Measurements from ENCODE around the gene KNSTRN. TPM values are rescaled to one million over a fixed set of nuclear protein-coding genes. Genes with fewer than 3 reads are reported as not detected.

The KNSTRN gene
- total and polyA plus RNA-seq, 2 of the 4 experiments (the other 2 are of a cell fraction) = 33.1 to 73.5 TPM

GRCh38 chr15:40421246-40422157, 39.0 kb downstream of the KNSTRN start:
- H2AFZ ChIP-seq (replicated peaks; ENCODE audit: low read length, poor library complexity) = peak overlapping the region; percentile 88
- H4K8ac ChIP-seq (ENCODE audit: low read depth in 2 of 2, low read length in 2 of 2) = no peak overlapping the region; a peak in 1 of 4 replicates
- no peaks in the 10 kb centered on the region for H3K9me3 ChIP-seq (ENCODE audit: control insufficient read depth, insufficient read depth, low read length)
- no peak overlapping the region for H3K4me3 ChIP-seq (ENCODE audit: insufficient read depth, low read depth, low read length)
- 0 out of 2 replicates have a peak overlapping the region, but pooled peaks have one; percentile 20 for H2AK5ac ChIP-seq (ENCODE audit: low read depth, low read length)
- H3K18ac ChIP-seq (ENCODE audit: low read depth, low read length) = no peak overlapping the region
- no peaks in the 10 kb centered on the region for H3K4me1 ChIP-seq (ENCODE audit: control insufficient read depth, insufficient read depth, low read length)
- no peak overlapping the region for H3K27ac ChIP-seq (ENCODE audit: insufficient read depth, low read length)
- H3K23ac ChIP-seq (ENCODE audit: low read depth, low read length) = no peak overlapping the region
- DNase-seq (peak; percentile 52), ATAC-seq (ENCODE audit: low read depth) (peak; percentile 99)
- ChIA-PET CTCF (interaction anchor here (0.7 to 1.6 kb wide), 3 partner anchors 16 to 93 kb away, joined by 4 to 5 read pairs (median 5); partner anchors contain the start of gene IVD), POLR2A (ENCODE audit: unreplicated experiment) (interaction anchor here (0.6 kb wide), 1 partner anchor 1759 kb away, joined by 20 read pairs; no protein-coding TSS in a partner anchor)
- dilution Hi-C loops (cut with HindIII; ENCODE audit: low sequenced_read_pairs, unreplicated experiment) (no loop called here), in situ Hi-C loops (cut with MboI; ENCODE audit: low sequenced_read_pairs) (loop anchor here (5.0 to 10.0 kb wide), 3 partner anchors 99 to 377 kb away; partner anchors contain the start of gene INAFM2), intact Hi-C loops (cut with micrococcal nuclease) (loop anchor here (1.0 kb wide), 5 partner anchors 53 to 142 kb away; partner anchors contain the start of genes CCDC9B and INAFM2)
- H4K5ac ChIP-seq (ENCODE audit: low read depth, low read length) = no peak overlapping the region
- H3K56ac ChIP-seq (ENCODE audit: extremely low read depth, insufficient read depth, low read length) = no peak overlapping the region
- 0 out of 2 replicates have a peak overlapping the region, but pooled peaks have one; percentile 4 for H3K9ac ChIP-seq (ENCODE audit: low read depth, low read length)
- H3K79me1 ChIP-seq (ENCODE audit: low read depth in 1 of 2, low read length in 2 of 2) = no peaks in the 10 kb centered on the region
- peaks cover 3% of the 10 kb centered on the region; the same call in 1 of the 2 replicates for H4K20me1 ChIP-seq (ENCODE audit: insufficient read depth, low read length)
- no TSS peak for BruUV-seq (replicated peaks)
- peak overlapping the region; percentile 84 for H3K4me2 ChIP-seq (ENCODE audit: low read depth, low read length)
- H3K9me1 ChIP-seq (ENCODE audit: insufficient read depth, low read length) = no peaks in the 10 kb centered on the region
- H3K27me3 ChIP-seq (ENCODE audit: control insufficient read depth, insufficient read depth, low read length) = no peaks in the 10 kb centered on the region; the same call in 1 of the 2 replicates
- H2BK15ac ChIP-seq (ENCODE audit: low read depth, low read length) = no peak overlapping the region
- peak overlapping the region; percentile 96 for H2AK9ac ChIP-seq (replicated peaks; ENCODE audit: low read depth, low read length, poor library complexity)
- H2BK5ac ChIP-seq (ENCODE audit: low read depth, low read length, poor library complexity, severe bottlenecking) = no peak overlapping the region
- H2BK20ac ChIP-seq (ENCODE audit: low read depth, low read length) = no peak overlapping the region
- H3K36me3 ChIP-seq (ENCODE audit: control insufficient read depth, insufficient read depth, low read length) = peaks cover 9% of the 10 kb centered on the region
- no peak overlapping the region for H3K4ac ChIP-seq (ENCODE audit: low read depth, low read length)
- 0% methylated on average over 2 of the region's 31 CpGs; no CpG with 5 or more reads in 1 of the 2 experiments for WGBS, 2 experiments (ENCODE audit: extremely low coverage in 2 of 2, insufficient read length in 1 of 2)
- no peak overlapping the region for H4K91ac ChIP-seq (ENCODE audit: insufficient read depth, low read depth, low read length)
- no peak overlapping the region for H2BK120ac ChIP-seq (ENCODE audit: low read depth, low read length)
- H3K14ac ChIP-seq (replicated peaks; ENCODE audit: low read depth, low read length) = no peak overlapping the region
- no peak for TF ChIP-seq FOS (IDR thresholded peaks at IDR 0.05; ENCODE audit: low read depth, low read length)
- peak; percentile 54; the same call in 1 of the 2 replicates for TF ChIP-seq MAZ (IDR thresholded peaks at IDR 0.05; ENCODE audit: borderline replicate concordance, low read depth, low read length)
- TF ChIP-seq BHLHE40 (IDR thresholded peaks at IDR 0.05; ENCODE audit: low read depth, low read length) = no peak
- TF ChIP-seq, protein P1, sequence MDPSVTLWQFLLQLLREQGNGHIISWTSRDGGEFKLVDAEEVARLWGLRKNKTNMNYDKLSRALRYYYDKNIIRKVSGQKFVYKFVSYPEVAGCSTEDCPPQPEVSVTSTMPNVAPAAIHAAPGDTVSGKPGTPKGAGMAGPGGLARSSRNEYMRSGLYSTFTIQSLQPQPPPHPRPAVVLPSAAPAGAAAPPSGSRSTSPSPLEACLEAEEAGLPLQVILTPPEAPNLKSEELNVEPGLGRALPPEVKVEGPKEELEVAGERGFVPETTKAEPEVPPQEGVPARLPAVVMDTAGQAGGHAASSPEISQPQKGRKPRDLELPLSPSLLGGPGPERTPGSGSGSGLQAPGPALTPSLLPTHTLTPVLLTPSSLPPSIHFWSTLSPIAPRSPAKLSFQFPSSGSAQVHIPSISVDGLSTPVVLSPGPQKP (IDR thresholded peaks at IDR 0.05; ENCODE audit: borderline replicate concordance, low read depth, low read length) = no peak
- no peak for TF ChIP-seq RFX5 (IDR thresholded peaks at IDR 0.05; ENCODE audit: low read depth, low read length)
- TF ChIP-seq USF2 (IDR thresholded peaks at IDR 0.05; ENCODE audit: low read depth, low read length) = no peak
- no peak for TF ChIP-seq MAFK (IDR thresholded peaks at IDR 0.05; ENCODE audit: low read depth, low read length)
- no peak for TF ChIP-seq NFE2L2 (IDR thresholded peaks at IDR 0.05; ENCODE audit: low read depth, low read length)
- TF ChIP-seq RCOR1 (IDR thresholded peaks at IDR 0.05; ENCODE audit: insufficient replicate concordance, low read length) = no peak
- TF ChIP-seq CEBPB (IDR thresholded peaks at IDR 0.05; ENCODE audit: low read depth, low read length) = no peak
- peak; percentile 96 for TF ChIP-seq RAD21 (IDR thresholded peaks at IDR 0.05; ENCODE audit: low read length)
- no peak for TF ChIP-seq POLR2A (IDR thresholded peaks at IDR 0.05; ENCODE audit: low read depth, low read length)
- TF ChIP-seq MXI1 (IDR thresholded peaks at IDR 0.05; ENCODE audit: borderline replicate concordance, low read depth, low read length) = no peak
